GM12878 (cell line): ENCODE results near the gene SNX15.

Source experiments
- CTCF ChIP-seq, 3 experiments: IDR thresholded peaks in 2 of 3; conservative IDR thresholded peaks in 1 of 3; 2 replicates each; pipeline ENCODE4 v1.5.1; 2011; ENCODE audit warnings: low read depth in 3 of 3, low read length in 3 of 3, mild to moderate bottlenecking in 3 of 3, control low read depth in 2 of 3, moderate library complexity in 2 of 3, inconsistent platforms in 1 of 3, mixed read lengths in 1 of 3; ENCODE audit not compliant: control insufficient read depth in 2 of 3, insufficient read depth in 1 of 3; ENCODE audit errors: extremely low read depth in 1 of 3
- ESRRA ChIP-seq: IDR thresholded peaks from 2 replicates; pipeline ENCODE4 v1.6.1; 2012; ENCODE audit warnings: mild to moderate bottlenecking, low read length, improper control_type of control experiment
- ETV6 ChIP-seq, 2 experiments: fragments of 450-650 bp in 1 of 2; IDR thresholded peaks in 1 of 2; conservative IDR thresholded peaks in 1 of 2; 2 replicates each; pipeline ENCODE4 v1.6.1; 2014; ENCODE audit warnings: antibody characterized with exemption in 1 of 2, borderline replicate concordance in 1 of 2, low read depth in 1 of 2, mild to moderate bottlenecking in 1 of 2, moderate library complexity in 1 of 2
- JUND ChIP-seq: IDR thresholded peaks from 2 replicates; pipeline ENCODE4 v1.6.1; 2012; ENCODE audit warnings: low read depth, mild to moderate bottlenecking, low read length, improper control_type of control experiment, moderate library complexity
- MYC ChIP-seq: IDR thresholded peaks from 2 replicates; pipeline ENCODE4 v1.6.1; 2011; ENCODE audit warnings: mild to moderate bottlenecking, low read length, moderate library complexity, inconsistent platforms; ENCODE audit not compliant: insufficient read depth, insufficient replicate concordance, insufficient read length, severe bottlenecking
- RBBP5 ChIP-seq: fragments of 200-600 bp; sonication (generic); conservative IDR thresholded peaks from 2 replicates; pipeline ENCODE4 v1.6.1; 2016
- TAF1 ChIP-seq: IDR thresholded peaks from 2 replicates; pipeline ENCODE4 v1.6.1; 2011; ENCODE audit warnings: mild to moderate bottlenecking, low read depth, low read length, borderline replicate concordance
- ZBTB33 ChIP-seq: fragments of 450-650 bp; IDR thresholded peaks from 2 replicates; pipeline ENCODE4 v1.6.1; 2017; ENCODE audit warnings: mild to moderate bottlenecking

- TF ChIP-seq ETV6 (conservative IDR thresholded peaks at IDR 0.05 in 1 of 2, IDR thresholded peaks at IDR 0.05 in 1 of 2; ENCODE audit: borderline replicate concordance in 1 of 2, low read depth in 1 of 2) (no peak), ESRRA (no peak), MYC (no peak), CTCF (IDR thresholded peaks at IDR 0.05 in 2 of 3, conservative IDR thresholded peaks at IDR 0.05 in 1 of 3; ENCODE audit: control insufficient read depth in 2 of 3, extremely low read depth in 1 of 3, insufficient read depth in 1 of 3, low read depth in 3 of 3, low read length in 3 of 3) (no peak), RBBP5 (no peak), TAF1 (no peak), ZBTB33 (no peak), JUND (no peak)
Observed at GRCh38 chr11:65042891-65043290, 15.7 kb downstream of the SNX15 start.
